ENCODE measurements around the gene BNC2. TPM values are rescaled to one million over a fixed set of nuclear protein-coding genes. Genes with fewer than 3 reads are reported as not detected.

Gene BNC2
- total RNA-seq, 2 donors from 2014 or later: 0.99 to 1.8 TPM

GRCh38 chr9:16613605-16614004 lies 256.9 kb downstream of the BNC2 start:
- WGBS, 2 donors: 48 to 69% methylated on average over 3 of the region's 3 CpGs
- no peaks in the 10 kb centered on the region for H3K9me3 ChIP-seq
- TF ChIP-seq POLR2A (IDR thresholded peaks at IDR 0.05): no peak
- TF ChIP-seq, protein P1, sequence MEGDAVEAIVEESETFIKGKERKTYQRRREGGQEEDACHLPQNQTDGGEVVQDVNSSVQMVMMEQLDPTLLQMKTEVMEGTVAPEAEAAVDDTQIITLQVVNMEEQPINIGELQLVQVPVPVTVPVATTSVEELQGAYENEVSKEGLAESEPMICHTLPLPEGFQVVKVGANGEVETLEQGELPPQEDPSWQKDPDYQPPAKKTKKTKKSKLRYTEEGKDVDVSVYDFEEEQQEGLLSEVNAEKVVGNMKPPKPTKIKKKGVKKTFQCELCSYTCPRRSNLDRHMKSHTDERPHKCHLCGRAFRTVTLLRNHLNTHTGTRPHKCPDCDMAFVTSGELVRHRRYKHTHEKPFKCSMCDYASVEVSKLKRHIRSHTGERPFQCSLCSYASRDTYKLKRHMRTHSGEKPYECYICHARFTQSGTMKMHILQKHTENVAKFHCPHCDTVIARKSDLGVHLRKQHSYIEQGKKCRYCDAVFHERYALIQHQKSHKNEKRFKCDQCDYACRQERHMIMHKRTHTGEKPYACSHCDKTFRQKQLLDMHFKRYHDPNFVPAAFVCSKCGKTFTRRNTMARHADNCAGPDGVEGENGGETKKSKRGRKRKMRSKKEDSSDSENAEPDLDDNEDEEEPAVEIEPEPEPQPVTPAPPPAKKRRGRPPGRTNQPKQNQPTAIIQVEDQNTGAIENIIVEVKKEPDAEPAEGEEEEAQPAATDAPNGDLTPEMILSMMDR (IDR thresholded peaks at IDR 0.05): no peak
- H3K27me3 ChIP-seq: no peaks in the 10 kb centered on the region
- no peaks in the 10 kb centered on the region for H3K36me3 ChIP-seq (replicated peaks in 1 of 2; ENCODE audit: insufficient read depth in 1 of 2, low read depth in 2 of 2)
- ATAC-seq (no peak), DNase-seq (no peak)
- H3K4me3 ChIP-seq: no peak overlapping the region
- H3K27ac ChIP-seq: no peak overlapping the region
- H3K4me1 ChIP-seq: no peaks in the 10 kb centered on the region
- intact Hi-C loops (cut with DNase I): no loop called here

- DNase-seq: no peak
- TF ChIP-seq, protein P1 (IDR thresholded peaks at IDR 0.05): no peak
- no peak for TF ChIP-seq POLR2A (IDR thresholded peaks at IDR 0.05)
- H3K36me3 ChIP-seq (replicated peaks in 1 of 2; ENCODE audit: insufficient read depth in 1 of 2, low read depth in 2 of 2): no peaks in the 10 kb centered on the region
Observed at GRCh38 chr9:16613051-16613450, 257.4 kb downstream of the BNC2 start.

DNA sequence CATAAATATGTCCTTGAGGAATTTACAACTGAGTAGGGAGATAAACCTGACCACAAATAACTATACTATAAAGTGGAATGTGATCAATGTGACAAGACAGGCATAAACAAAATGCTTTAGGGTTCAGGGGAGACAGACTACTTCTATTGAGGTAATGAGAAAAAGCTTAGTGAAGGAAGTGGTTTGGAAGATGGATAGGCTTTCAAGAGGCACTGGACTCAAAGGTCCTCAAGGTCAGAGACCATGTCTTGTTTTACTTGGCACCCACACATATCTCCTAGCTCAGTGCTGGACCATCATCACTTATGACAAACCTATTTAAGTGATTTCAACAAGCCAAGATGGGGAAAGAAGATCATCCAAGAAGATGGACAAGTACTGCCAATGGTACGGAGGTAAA lies 257.8 kb downstream of the BNC2 start:
- intact Hi-C loops (cut with DNase I): no loop called here
- Histone ChIP-seq H3K27me3 (no peaks in the 10 kb centered on the region), H3K27ac (no peak overlapping the region), H3K9me3 (no peaks in the 10 kb centered on the region), H3K4me1 (no peaks in the 10 kb centered on the region), H3K4me3 (no peak overlapping the region), H3K36me3 (replicated peaks in 1 of 2; ENCODE audit: insufficient read depth in 1 of 2, low read depth in 2 of 2) (no peaks in the 10 kb centered on the region)
- TF ChIP-seq POLR2A (IDR thresholded peaks at IDR 0.05): no peak
- TF ChIP-seq, protein P1 (IDR thresholded peaks at IDR 0.05): no peak
- no peak for ATAC-seq
- 70 to 100% methylated on average over 1 of the region's 1 CpG for WGBS, 2 donors
- no peak for DNase-seq

More at GRCh38 chr9:16613051-16613450, 257.4 kb downstream of the BNC2 start:
- H3K27ac ChIP-seq: no peak overlapping the region
- no peaks in the 10 kb centered on the region for H3K9me3 ChIP-seq
- WGBS, 2 donors: 43 to 56% methylated on average over 1 of the region's 1 CpG
- H3K4me3 ChIP-seq: no peak overlapping the region
- no peaks in the 10 kb centered on the region for H3K27me3 ChIP-seq
- ATAC-seq: no peak
- H3K4me1 ChIP-seq: no peaks in the 10 kb centered on the region
- intact Hi-C loops (cut with DNase I): no loop called here

DNA sequence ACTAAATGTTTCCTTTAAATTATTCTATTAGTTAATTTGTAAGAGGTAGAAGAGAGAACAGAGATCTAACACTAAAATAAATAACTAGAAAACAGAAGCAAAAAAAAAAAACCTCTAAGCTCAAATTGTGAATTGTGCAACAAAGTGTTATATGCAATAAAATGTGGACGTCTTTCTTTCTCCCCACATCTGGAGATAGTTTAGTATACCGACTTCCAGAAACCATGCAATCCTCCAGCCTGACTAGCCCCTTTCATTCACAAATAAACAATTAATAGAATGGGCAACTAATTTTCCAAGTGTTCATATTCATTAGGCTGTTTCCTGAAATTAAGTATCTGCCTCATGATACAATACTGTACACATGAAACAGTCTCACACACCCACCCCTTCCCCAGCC lies 258.5 kb downstream of the BNC2 start:
- no peak for TF ChIP-seq POLR2A (IDR thresholded peaks at IDR 0.05)
- TF ChIP-seq, protein P1 (IDR thresholded peaks at IDR 0.05): no peak
- Histone ChIP-seq H3K9me3 (no peaks in the 10 kb centered on the region), H3K4me1 (no peaks in the 10 kb centered on the region), H3K27ac (no peak overlapping the region), H3K4me3 (no peak overlapping the region), H3K27me3 (no peaks in the 10 kb centered on the region), H3K36me3 (replicated peaks in 1 of 2; ENCODE audit: insufficient read depth in 1 of 2, low read depth in 2 of 2) (no peaks in the 10 kb centered on the region)
- ATAC-seq (no peak), DNase-seq (no peak)
- intact Hi-C loops (cut with DNase I): no loop called here
- WGBS, 2 donors: 48 to 57% methylated on average over 2 of the region's 2 CpGs

DNA sequence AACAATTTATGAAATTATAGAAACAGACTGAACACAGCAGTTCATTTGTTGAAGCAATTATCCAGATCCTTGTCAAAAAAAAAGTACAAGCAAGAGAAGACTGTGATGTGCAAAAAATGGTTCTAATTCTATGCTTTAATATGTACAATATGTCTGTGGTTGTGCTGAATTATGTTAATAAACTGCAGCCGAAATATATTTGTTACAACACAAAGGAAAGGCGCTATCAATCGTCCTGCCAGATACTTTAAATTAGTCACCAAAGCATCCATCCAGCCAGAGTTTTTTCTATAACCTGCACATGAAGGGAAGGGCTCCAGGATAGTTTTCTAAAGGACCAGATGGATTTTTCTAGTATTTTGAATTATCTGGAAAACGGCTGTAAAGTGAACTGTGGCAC lies 259.5 kb downstream of the BNC2 start:
- Histone ChIP-seq H3K27me3 (no peaks in the 10 kb centered on the region), H3K4me1 (no peaks in the 10 kb centered on the region), H3K36me3 (replicated peaks in 1 of 2; ENCODE audit: insufficient read depth in 1 of 2, low read depth in 2 of 2) (no peaks in the 10 kb centered on the region), H3K27ac (no peak overlapping the region), H3K9me3 (no peaks in the 10 kb centered on the region), H3K4me3 (no peak overlapping the region)
- intact Hi-C loops (cut with DNase I): no loop called here
- no peak for DNase-seq
- 51 to 58% methylated on average over 4 of the region's 4 CpGs for WGBS, 2 donors
- no peak for TF ChIP-seq POLR2A (IDR thresholded peaks at IDR 0.05)
- TF ChIP-seq, protein P1 (IDR thresholded peaks at IDR 0.05): no peak
- ATAC-seq: no peak
